ENCODE data around the gene CAPN13. TPM values are rescaled to one million over a fixed set of nuclear protein-coding genes. Genes with fewer than 3 reads are reported as not detected.

CAPN13 gene
- total and polyA plus RNA-seq, 2 of the 4 experiments (the other 2 are of a cell fraction) = not detected

DNA sequence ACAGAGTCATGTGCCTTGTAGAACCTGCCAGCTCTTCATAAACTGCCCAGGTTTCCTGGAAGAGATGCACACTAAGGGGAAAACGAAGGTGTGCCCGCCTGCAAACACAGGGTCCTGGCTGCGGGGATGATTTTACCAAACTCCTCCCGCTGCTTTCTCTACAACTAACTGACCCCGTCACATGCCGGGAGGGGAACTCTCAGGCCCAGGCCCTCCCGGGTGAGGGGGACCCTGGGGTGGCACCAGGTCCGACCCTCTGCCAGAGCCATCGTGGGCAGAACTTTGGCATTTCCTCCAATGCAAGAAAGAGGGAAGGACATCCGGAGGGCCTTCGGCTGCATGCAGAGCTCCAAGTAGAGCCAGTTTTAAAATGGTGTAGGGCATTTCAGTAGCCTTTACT lies 28.6 kb downstream of the CAPN13 start:
- Histone ChIP-seq H3K56ac (ENCODE audit: extremely low read depth, insufficient read depth, low read length) (no peak overlapping the region), H2BK120ac (ENCODE audit: low read depth, low read length) (no peak overlapping the region), H3K18ac (ENCODE audit: low read depth, low read length) (no peak overlapping the region), H3K4ac (ENCODE audit: low read depth, low read length) (no peak overlapping the region), H3K9ac (ENCODE audit: low read depth, low read length) (no peak overlapping the region), H3K4me1 (ENCODE audit: control insufficient read depth, insufficient read depth, low read length) (no peaks in the 10 kb centered on the region), H4K8ac (ENCODE audit: low read depth in 2 of 2, low read length in 2 of 2) (no peak overlapping the region), H3K23ac (ENCODE audit: low read depth, low read length) (no peak overlapping the region), H2AK9ac (replicated peaks; ENCODE audit: low read depth, low read length, poor library complexity) (no peak overlapping the region), H4K20me1 (ENCODE audit: insufficient read depth, low read length) (no peaks in the 10 kb centered on the region), H3K9me3 (ENCODE audit: control insufficient read depth, insufficient read depth, low read length) (no peaks in the 10 kb centered on the region), H2BK20ac (ENCODE audit: low read depth, low read length) (no peak overlapping the region), H3K27me3 (ENCODE audit: control insufficient read depth, insufficient read depth, low read length) (peaks cover 2% of the 10 kb centered on the region; the same call in 1 of the 2 replicates), H3K4me3 (ENCODE audit: insufficient read depth, low read depth, low read length) (no peak overlapping the region), H2AK5ac (ENCODE audit: low read depth, low read length) (no peak overlapping the region), H4K91ac (ENCODE audit: insufficient read depth, low read depth, low read length) (no peak overlapping the region), H3K9me1 (ENCODE audit: insufficient read depth, low read length) (no peaks in the 10 kb centered on the region), H4K5ac (ENCODE audit: low read depth, low read length) (no peak overlapping the region), H3K79me1 (ENCODE audit: low read depth in 1 of 2, low read length in 2 of 2) (no peaks in the 10 kb centered on the region), H2AFZ (replicated peaks; ENCODE audit: low read length, poor library complexity) (no peak overlapping the region), H3K4me2 (ENCODE audit: low read depth, low read length) (no peak overlapping the region), H2BK5ac (ENCODE audit: low read depth, low read length, poor library complexity, severe bottlenecking) (no peak overlapping the region), H3K14ac (replicated peaks; ENCODE audit: low read depth, low read length) (no peak overlapping the region), H2BK15ac (ENCODE audit: low read depth, low read length) (no peak overlapping the region), H3K27ac (ENCODE audit: insufficient read depth, low read length) (no peak overlapping the region), H3K36me3 (ENCODE audit: control insufficient read depth, insufficient read depth, low read length) (no peaks in the 10 kb centered on the region)
- no peak for TF ChIP-seq RCOR1 (IDR thresholded peaks at IDR 0.05; ENCODE audit: insufficient replicate concordance, low read length)
- no peak for TF ChIP-seq SMC3 (IDR thresholded peaks at IDR 0.05; ENCODE audit: low read depth, low read length)
- TF ChIP-seq, protein P1, sequence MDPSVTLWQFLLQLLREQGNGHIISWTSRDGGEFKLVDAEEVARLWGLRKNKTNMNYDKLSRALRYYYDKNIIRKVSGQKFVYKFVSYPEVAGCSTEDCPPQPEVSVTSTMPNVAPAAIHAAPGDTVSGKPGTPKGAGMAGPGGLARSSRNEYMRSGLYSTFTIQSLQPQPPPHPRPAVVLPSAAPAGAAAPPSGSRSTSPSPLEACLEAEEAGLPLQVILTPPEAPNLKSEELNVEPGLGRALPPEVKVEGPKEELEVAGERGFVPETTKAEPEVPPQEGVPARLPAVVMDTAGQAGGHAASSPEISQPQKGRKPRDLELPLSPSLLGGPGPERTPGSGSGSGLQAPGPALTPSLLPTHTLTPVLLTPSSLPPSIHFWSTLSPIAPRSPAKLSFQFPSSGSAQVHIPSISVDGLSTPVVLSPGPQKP (IDR thresholded peaks at IDR 0.05; ENCODE audit: borderline replicate concordance, low read depth, low read length) = no peak
- no peak for TF ChIP-seq FOS (IDR thresholded peaks at IDR 0.05; ENCODE audit: low read depth, low read length)
- TF ChIP-seq CEBPB (IDR thresholded peaks at IDR 0.05; ENCODE audit: low read depth, low read length) = no peak
- TF ChIP-seq NFE2L2 (IDR thresholded peaks at IDR 0.05; ENCODE audit: low read depth, low read length) = no peak
- TF ChIP-seq BHLHE40 (IDR thresholded peaks at IDR 0.05; ENCODE audit: low read depth, low read length) = no peak
- no peak for TF ChIP-seq MAFK (IDR thresholded peaks at IDR 0.05; ENCODE audit: low read depth, low read length)
- TF ChIP-seq CHD1 (IDR thresholded peaks at IDR 0.05; ENCODE audit: low read depth, low read length) = no peak
- dilution Hi-C loops (cut with HindIII; ENCODE audit: low sequenced_read_pairs, unreplicated experiment) = no loop called here
- ChIA-PET CTCF (no interaction called here), POLR2A (ENCODE audit: unreplicated experiment) (no interaction called here)
- intact Hi-C loops (cut with micrococcal nuclease) = no loop called here
- in situ Hi-C loops (cut with MboI; ENCODE audit: low sequenced_read_pairs) = no loop called here
- ATAC-seq (ENCODE audit: low read depth) = no peak
- no TSS peak for BruUV-seq (replicated peaks)
- DNase-seq = no peak
- 50% methylated on average over 2 of the region's 11 CpGs; no CpG with 5 or more reads in 1 of the 2 experiments for WGBS, 2 experiments (ENCODE audit: extremely low coverage in 2 of 2, insufficient read length in 1 of 2)
